ENCODE data around the gene BYSL. TPM values are rescaled to one million over a fixed set of nuclear protein-coding genes. Genes with fewer than 3 reads are reported as not detected.
"Not testable (repeated sequence)": the region's sequence is repeated elsewhere in the genome, so short reads cannot be mapped to it uniquely, and the experiment has no call there.

BYSL gene
- total RNA-seq, 3 donors from 2014 or later = 7.7 to 8.8 (median 8.6) TPM

- H3K9me3 ChIP-seq = no peaks in the 10 kb centered on the region
- intact Hi-C loops (cut with DNase I; ENCODE audit: low total_unique reads) = no loop called here
- peak; percentile 71 to 81 for DNase-seq (ENCODE audit: low spot score in 2 of 2)
- H3K4me1 ChIP-seq = peaks cover 19 to 26% of the 10 kb centered on the region in 2 donors
- no peaks in the 10 kb centered on the region for H3K36me3 ChIP-seq
- H3K27ac ChIP-seq = peak within 1 kb of the TSS; percentile 14 to 80
- no peaks in the 10 kb centered on the region for H3K27me3 ChIP-seq
- peak within 1 kb of the TSS; percentile 59 to 94 (median 82) for H3K4me3 ChIP-seq
- TF ChIP-seq POLR2AphosphoS5 (IDR thresholded peaks at IDR 0.05) (no peak), POLR2A (IDR thresholded peaks at IDR 0.05) (no peak), CTCF (IDR thresholded peaks at IDR 0.05) (no peak)
Measured at GRCh38 chr6:41941280-41942066, 20.2 kb downstream of the BYSL start, which contains the start of gene CCND3. TSS of gene CCND3 (minus strand) at chr6:41941808. CDS start at chr6:41941649, 159 bp downstream.

DNA sequence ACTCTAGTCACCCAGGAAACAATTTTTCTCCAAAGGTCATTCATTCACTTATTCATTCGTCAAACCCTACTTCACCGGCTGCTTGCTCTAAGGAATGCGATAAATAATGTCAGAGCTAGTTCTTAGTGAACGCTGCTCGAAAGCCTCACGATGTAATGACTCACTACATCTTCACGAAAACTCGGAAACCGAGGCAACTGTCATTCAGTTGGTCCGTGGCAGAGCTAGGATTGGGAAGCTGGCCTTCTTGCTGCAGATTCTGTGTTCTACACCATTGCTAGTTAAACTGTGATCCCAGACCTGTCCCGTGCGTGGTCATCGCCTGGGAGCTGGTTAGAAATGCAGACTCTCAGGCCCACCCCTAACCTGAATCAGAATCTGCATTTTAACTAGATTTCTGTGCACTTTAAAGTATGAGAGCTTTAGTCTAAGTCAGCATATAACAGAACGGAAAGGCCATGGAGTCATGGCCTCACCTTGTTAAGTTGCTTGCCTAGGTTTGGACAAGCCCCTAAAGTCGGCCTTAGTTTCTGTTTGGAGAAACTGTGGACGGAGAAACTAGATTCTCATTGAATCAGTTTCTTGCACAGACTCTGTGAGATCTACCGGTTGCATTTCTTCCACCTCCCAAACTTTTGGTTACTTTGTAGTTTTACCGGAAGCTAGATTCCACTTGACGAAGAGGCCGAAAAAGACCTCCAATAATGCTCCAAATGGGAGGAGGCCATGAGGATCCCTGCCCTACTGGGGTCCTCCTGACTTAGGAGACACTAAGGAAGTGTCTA lies 21.0 kb downstream of the BYSL start:
- peaks cover 19 to 26% of the 10 kb centered on the region in 2 donors for H3K4me1 ChIP-seq
- no peak for DNase-seq (ENCODE audit: low spot score in 2 of 2)
- peak overlapping the region; percentile 59 to 94 (median 82) for H3K4me3 ChIP-seq
- TF ChIP-seq POLR2A (IDR thresholded peaks at IDR 0.05) = no peak
- no peak for TF ChIP-seq CTCF (IDR thresholded peaks at IDR 0.05)
- TF ChIP-seq POLR2AphosphoS5 (IDR thresholded peaks at IDR 0.05) = no peak
- H3K36me3 ChIP-seq = no peaks in the 10 kb centered on the region
- H3K27ac ChIP-seq = peak overlapping the region; percentile 14 to 80
- intact Hi-C loops (cut with DNase I; ENCODE audit: low total_unique reads) = no loop called here
- H3K9me3 ChIP-seq = no peaks in the 10 kb centered on the region
- H3K27me3 ChIP-seq = no peaks in the 10 kb centered on the region

DNA sequence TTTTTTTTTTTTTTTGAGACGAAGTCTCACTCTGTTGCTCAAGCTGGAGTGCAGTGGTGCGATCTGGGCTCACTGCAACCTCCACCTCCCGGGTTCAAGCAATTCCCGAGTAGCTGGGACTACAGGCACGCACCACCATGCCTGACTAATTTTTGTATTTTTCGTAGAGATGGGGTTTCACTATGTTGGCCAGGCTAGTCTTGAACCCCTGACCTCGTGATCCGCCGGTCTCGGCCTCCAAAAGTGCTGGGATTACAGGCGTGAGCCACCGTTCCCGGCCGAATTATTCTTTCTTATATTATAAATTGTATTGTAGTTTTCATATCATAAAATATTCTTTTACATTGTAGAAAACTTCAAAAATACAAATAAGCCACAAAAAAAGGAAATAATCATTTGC lies 21.6 kb downstream of the BYSL start:
- intact Hi-C loops (cut with DNase I; ENCODE audit: low total_unique reads); H3K27ac ChIP-seq; H3K9me3 ChIP-seq; H3K36me3 ChIP-seq; DNase-seq (ENCODE audit: low spot score in 2 of 2); H3K27me3 ChIP-seq; H3K4me3 ChIP-seq: not testable (repeated sequence)
- peaks cover 19 to 26% of the 10 kb centered on the region in 2 donors for H3K4me1 ChIP-seq

DNA sequence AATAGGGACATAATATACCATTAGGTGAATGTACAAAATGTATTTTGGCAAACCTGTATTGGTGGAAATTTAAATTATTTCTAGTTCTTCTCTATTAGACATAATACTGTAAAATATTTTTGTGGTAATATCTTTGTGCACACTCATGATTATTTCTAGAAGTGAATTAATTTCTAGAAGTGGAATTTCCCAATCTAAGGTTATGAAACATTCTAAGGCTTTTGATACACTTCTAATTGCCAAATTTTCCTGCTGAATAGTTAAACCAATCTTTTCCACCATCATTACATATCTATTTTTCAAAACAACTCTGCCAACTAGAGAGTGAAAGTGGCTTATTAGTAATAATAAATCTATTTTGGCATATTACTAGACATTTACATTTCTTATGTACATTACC lies 22.2 kb downstream of the BYSL start:
- intact Hi-C loops (cut with DNase I; ENCODE audit: low total_unique reads) = no loop called here
- no peak for DNase-seq (ENCODE audit: low spot score in 2 of 2)
- Histone ChIP-seq H3K4me1 (peaks cover 19 to 26% of the 10 kb centered on the region in 2 donors), H3K9me3 (no peaks in the 10 kb centered on the region), H3K27me3 (no peaks in the 10 kb centered on the region), H3K36me3 (no peaks in the 10 kb centered on the region), H3K4me3 (no peak overlapping the region), H3K27ac (no peak overlapping the region)
- no peak for TF ChIP-seq CTCF (IDR thresholded peaks at IDR 0.05)
- no peak for TF ChIP-seq POLR2A (IDR thresholded peaks at IDR 0.05)
- TF ChIP-seq POLR2AphosphoS5 (IDR thresholded peaks at IDR 0.05) = no peak

- H3K36me3 ChIP-seq = no peaks in the 10 kb centered on the region
- H3K27ac ChIP-seq = no peak overlapping the region
- no peaks in the 10 kb centered on the region for H3K4me1 ChIP-seq
- intact Hi-C loops (cut with DNase I; ENCODE audit: low total_unique reads) = loop anchor here (5.0 kb wide), 1 partner anchor 95 kb away; no protein-coding TSS in a partner anchor
- DNase-seq (ENCODE audit: low spot score in 2 of 2) = no peak
- no peaks in the 10 kb centered on the region for H3K9me3 ChIP-seq
- no peak overlapping the region for H3K4me3 ChIP-seq
- no peaks in the 10 kb centered on the region for H3K27me3 ChIP-seq
- TF ChIP-seq CTCF (IDR thresholded peaks at IDR 0.05) = no peak
- TF ChIP-seq POLR2AphosphoS5 (IDR thresholded peaks at IDR 0.05) = no peak
- TF ChIP-seq POLR2A (IDR thresholded peaks at IDR 0.05) = no peak
Measured at GRCh38 chr6:41947581-41948220, 26.4 kb downstream of the BYSL start.

Data from breast epithelium (tissue), 4 donors.